ENCODE results near the gene BCAR1. TPM values are rescaled to one million over a fixed set of nuclear protein-coding genes. Genes with fewer than 3 reads are reported as not detected.

The BCAR1 gene
- total and polyA plus RNA-seq, 2 experiments from 2014 or later, result 37.9 to 140 TPM

DNA sequence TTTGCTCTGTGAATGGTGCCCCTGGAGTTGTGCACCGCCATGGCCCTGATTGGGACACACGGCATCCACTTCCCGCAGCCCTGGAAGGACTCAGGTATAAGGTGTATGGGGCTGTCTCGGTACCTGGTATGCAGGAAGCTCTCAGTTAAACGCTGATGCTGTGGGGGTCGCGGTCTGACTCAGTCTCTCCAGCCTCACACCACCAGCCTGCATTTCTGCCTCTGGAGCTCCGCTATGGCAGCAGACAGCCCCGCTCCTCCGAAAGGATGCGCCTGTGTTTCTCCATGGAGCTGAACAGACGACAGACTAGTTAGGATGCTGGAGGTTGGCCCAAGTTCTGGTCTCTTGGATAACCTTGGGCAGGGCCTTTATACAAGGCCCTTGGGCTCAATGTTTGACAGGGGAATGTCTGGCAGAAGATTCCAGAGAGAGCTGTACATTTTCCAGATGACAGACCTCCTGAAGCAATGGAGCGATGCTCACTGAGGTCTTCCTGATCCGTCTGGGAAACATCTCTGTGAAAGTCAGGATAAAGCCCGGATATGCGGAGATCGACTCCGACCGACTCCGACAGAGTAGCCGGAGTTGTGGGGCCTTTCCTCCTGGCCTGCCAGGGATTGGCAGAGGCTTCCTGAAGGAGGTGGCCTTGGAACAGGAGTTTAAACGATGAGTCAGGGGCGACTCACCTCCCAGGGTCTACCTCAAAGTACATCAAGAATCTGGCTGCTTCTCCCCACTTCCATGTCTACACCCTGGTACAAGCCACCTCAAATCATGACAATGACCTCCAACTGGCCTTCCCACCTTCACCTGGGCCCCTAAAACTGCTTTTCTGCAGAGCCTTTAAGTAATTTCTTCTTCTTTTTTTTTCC, 21.9 kb upstream of the BCAR1 start:
- 0 out of 2 replicates have a peak, but pooled peaks cover 2% of the 10 kb centered on the region for H3F3A ChIP-seq (replicated peaks; ENCODE audit: low read depth)
- H2AFZ ChIP-seq, result no peak overlapping the region
- H3K4me3 ChIP-seq, result no peak overlapping the region
- no peak overlapping the region for H3K27ac ChIP-seq (ENCODE audit: low read depth)
- no peaks in the 10 kb centered on the region for H3K36me3 ChIP-seq (ENCODE audit: insufficient read depth)
- H3K36me3 Mint-ChIP-seq (ENCODE audit: low read depth), result no peaks in the 10 kb centered on the region
- no peaks in the 10 kb centered on the region for H3K79me2 ChIP-seq (replicated peaks; ENCODE audit: insufficient read depth)
- H4K20me1 ChIP-seq (replicated peaks; ENCODE audit: insufficient read depth), result no peaks in the 10 kb centered on the region
- TF ChIP-seq, protein P1, sequence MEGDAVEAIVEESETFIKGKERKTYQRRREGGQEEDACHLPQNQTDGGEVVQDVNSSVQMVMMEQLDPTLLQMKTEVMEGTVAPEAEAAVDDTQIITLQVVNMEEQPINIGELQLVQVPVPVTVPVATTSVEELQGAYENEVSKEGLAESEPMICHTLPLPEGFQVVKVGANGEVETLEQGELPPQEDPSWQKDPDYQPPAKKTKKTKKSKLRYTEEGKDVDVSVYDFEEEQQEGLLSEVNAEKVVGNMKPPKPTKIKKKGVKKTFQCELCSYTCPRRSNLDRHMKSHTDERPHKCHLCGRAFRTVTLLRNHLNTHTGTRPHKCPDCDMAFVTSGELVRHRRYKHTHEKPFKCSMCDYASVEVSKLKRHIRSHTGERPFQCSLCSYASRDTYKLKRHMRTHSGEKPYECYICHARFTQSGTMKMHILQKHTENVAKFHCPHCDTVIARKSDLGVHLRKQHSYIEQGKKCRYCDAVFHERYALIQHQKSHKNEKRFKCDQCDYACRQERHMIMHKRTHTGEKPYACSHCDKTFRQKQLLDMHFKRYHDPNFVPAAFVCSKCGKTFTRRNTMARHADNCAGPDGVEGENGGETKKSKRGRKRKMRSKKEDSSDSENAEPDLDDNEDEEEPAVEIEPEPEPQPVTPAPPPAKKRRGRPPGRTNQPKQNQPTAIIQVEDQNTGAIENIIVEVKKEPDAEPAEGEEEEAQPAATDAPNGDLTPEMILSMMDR (conservative IDR thresholded peaks at IDR 0.05; ENCODE audit: low read depth in 2 of 2), result no peak
- TF ChIP-seq CREB1 (CRISPR knock-in tag; IDR thresholded peaks at IDR 0.05; ENCODE audit: low read depth), result no peak
- no peak for TF ChIP-seq JUNB (IDR thresholded peaks at IDR 0.05; ENCODE audit: unreplicated experiment)
- TF ChIP-seq POLR2AphosphoS5 (IDR thresholded peaks at IDR 0.05; ENCODE audit: low read depth), result no peak
- no peak for TF ChIP-seq EZH2phosphoT487 (IDR thresholded peaks at IDR 0.05; ENCODE audit: unreplicated experiment)
- TF ChIP-seq ZNF114 (CRISPR knock-in tag; IDR thresholded peaks at IDR 0.05), result no peak
- TF ChIP-seq, protein P2, sequence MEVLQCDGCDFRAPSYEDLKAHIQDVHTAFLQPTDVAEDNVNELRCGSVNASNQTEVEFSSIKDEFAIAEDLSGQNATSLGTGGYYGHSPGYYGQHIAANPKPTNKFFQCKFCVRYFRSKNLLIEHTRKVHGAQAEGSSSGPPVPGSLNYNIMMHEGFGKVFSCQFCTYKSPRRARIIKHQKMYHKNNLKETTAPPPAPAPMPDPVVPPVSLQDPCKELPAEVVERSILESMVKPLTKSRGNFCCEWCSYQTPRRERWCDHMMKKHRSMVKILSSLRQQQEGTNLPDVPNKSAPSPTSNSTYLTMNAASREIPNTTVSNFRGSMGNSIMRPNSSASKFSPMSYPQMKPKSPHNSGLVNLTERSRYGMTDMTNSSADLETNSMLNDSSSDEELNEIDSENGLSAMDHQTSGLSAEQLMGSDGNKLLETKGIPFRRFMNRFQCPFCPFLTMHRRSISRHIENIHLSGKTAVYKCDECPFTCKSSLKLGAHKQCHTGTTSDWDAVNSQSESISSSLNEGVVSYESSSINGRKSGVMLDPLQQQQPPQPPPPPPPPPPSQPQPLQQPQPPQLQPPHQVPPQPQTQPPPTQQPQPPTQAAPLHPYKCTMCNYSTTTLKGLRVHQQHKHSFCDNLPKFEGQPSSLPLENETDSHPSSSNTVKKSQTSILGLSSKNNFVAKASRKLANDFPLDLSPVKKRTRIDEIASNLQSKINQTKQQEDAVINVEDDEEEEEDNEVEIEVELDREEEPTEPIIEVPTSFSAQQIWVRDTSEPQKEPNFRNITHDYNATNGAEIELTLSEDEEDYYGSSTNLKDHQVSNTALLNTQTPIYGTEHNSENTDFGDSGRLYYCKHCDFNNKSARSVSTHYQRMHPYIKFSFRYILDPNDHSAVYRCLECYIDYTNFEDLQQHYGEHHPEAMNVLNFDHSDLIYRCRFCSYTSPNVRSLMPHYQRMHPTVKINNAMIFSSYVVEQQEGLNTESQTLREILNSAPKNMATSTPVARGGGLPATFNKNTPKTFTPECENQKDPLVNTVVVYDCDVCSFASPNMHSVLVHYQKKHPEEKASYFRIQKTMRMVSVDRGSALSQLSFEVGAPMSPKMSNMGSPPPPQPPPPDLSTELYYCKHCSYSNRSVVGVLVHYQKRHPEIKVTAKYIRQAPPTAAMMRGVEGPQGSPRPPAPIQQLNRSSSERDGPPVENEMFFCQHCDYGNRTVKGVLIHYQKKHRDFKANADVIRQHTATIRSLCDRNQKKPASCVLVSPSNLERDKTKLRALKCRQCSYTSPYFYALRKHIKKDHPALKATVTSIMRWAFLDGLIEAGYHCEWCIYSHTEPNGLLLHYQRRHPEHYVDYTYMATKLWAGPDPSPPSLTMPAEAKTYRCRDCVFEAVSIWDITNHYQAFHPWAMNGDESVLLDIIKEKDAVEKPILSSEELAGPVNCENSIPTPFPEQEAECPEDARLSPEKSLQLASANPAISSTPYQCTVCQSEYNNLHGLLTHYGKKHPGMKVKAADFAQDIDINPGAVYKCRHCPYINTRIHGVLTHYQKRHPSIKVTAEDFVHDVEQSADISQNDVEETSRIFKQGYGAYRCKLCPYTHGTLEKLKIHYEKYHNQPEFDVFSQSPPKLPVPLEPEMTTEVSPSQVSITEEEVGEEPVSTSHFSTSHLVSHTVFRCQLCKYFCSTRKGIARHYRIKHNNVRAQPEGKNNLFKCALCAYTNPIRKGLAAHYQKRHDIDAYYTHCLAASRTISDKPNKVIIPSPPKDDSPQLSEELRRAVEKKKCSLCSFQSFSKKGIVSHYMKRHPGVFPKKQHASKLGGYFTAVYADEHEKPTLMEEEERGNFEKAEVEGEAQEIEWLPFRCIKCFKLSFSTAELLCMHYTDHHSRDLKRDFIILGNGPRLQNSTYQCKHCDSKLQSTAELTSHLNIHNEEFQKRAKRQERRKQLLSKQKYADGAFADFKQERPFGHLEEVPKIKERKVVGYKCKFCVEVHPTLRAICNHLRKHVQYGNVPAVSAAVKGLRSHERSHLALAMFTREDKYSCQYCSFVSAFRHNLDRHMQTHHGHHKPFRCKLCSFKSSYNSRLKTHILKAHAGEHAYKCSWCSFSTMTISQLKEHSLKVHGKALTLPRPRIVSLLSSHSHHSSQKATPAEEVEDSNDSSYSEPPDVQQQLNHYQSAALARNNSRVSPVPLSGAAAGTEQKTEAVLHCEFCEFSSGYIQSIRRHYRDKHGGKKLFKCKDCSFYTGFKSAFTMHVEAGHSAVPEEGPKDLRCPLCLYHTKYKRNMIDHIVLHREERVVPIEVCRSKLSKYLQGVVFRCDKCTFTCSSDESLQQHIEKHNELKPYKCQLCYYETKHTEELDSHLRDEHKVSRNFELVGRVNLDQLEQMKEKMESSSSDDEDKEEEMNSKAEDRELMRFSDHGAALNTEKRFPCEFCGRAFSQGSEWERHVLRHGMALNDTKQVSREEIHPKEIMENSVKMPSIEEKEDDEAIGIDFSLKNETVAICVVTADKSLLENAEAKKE (CRISPR knock-in tag; IDR thresholded peaks at IDR 0.05), result no peak
- TF ChIP-seq, protein P3, sequence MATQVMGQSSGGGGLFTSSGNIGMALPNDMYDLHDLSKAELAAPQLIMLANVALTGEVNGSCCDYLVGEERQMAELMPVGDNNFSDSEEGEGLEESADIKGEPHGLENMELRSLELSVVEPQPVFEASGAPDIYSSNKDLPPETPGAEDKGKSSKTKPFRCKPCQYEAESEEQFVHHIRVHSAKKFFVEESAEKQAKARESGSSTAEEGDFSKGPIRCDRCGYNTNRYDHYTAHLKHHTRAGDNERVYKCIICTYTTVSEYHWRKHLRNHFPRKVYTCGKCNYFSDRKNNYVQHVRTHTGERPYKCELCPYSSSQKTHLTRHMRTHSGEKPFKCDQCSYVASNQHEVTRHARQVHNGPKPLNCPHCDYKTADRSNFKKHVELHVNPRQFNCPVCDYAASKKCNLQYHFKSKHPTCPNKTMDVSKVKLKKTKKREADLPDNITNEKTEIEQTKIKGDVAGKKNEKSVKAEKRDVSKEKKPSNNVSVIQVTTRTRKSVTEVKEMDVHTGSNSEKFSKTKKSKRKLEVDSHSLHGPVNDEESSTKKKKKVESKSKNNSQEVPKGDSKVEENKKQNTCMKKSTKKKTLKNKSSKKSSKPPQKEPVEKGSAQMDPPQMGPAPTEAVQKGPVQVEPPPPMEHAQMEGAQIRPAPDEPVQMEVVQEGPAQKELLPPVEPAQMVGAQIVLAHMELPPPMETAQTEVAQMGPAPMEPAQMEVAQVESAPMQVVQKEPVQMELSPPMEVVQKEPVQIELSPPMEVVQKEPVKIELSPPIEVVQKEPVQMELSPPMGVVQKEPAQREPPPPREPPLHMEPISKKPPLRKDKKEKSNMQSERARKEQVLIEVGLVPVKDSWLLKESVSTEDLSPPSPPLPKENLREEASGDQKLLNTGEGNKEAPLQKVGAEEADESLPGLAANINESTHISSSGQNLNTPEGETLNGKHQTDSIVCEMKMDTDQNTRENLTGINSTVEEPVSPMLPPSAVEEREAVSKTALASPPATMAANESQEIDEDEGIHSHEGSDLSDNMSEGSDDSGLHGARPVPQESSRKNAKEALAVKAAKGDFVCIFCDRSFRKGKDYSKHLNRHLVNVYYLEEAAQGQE (IDR thresholded peaks at IDR 0.05; ENCODE audit: unreplicated experiment), result no peak
- no peak for TF ChIP-seq ETS1 (IDR thresholded peaks at IDR 0.05)
- no peak for TF ChIP-seq NANOG (IDR thresholded peaks at IDR 0.05; ENCODE audit: borderline replicate concordance)
- TF ChIP-seq ZNF331 (CRISPR knock-in tag; IDR thresholded peaks at IDR 0.05; ENCODE audit: low read depth), result no peak
- no peak for TF ChIP-seq STAT1 (IDR thresholded peaks at IDR 0.05; ENCODE audit: unreplicated experiment)
- no peak for TF ChIP-seq EZH2 (IDR thresholded peaks at IDR 0.05; ENCODE audit: low read depth, unreplicated experiment)
- peaks cover 6% of the 10 kb centered on the region; the same call in 1 of the 3 replicates for H3K4me1 Mint-ChIP-seq
- no peaks in the 10 kb centered on the region for H3K9me2 ChIP-seq (ENCODE audit: insufficient read depth)
- DNase-seq (ENCODE audit: low spot score) (no peak), ATAC-seq (peak; percentile 50)
- H3K4me3 Mint-ChIP-seq, result no peak overlapping the region
- peaks cover 8% of the 10 kb centered on the region for H3K27me3 Mint-ChIP-seq (ENCODE audit: insufficient read depth, low read depth, poor library complexity)
- H3K9me3 Mint-ChIP-seq, result no peaks in the 10 kb centered on the region
- no peak overlapping the region for H3K4me2 ChIP-seq
- H3K27me3 ChIP-seq (ENCODE audit: insufficient read depth), result no peaks in the 10 kb centered on the region
- H3K27ac Mint-ChIP-seq, result no peak overlapping the region
- no peaks in the 10 kb centered on the region for H3K4me1 ChIP-seq (ENCODE audit: insufficient read depth)
